KMS-11 (cell line): ENCODE results near the gene PRSS12.

Source experiments
- H2AFZ ChIP-seq: fragments of 200-600 bp; sonication (generic); 2 replicates; pipeline ENCODE4 v1.6.1; 2016; ENCODE audit warnings: antibody characterized with exemption, mixed run types, low read depth
- H3K27ac ChIP-seq: fragments of 200-600 bp; sonication (generic); 2 replicates; pipeline ENCODE4 v1.6.1; 2016; ENCODE audit warnings: mild to moderate bottlenecking, mixed run types
- H3K27me3 ChIP-seq: fragments of 200-600 bp; sonication (generic); 2 replicates; pipeline ENCODE4 v1.6.1; 2017; ENCODE audit warnings: mild to moderate bottlenecking, low read depth, mixed run types, moderate library complexity; ENCODE audit not compliant: insufficient read depth
- H3K36me3 ChIP-seq: fragments of 200-600 bp; sonication (generic); 2 replicates; pipeline ENCODE4 v1.6.1; 2017; ENCODE audit warnings: mild to moderate bottlenecking, mixed run types; ENCODE audit not compliant: insufficient read depth
- H3K4me1 ChIP-seq: fragments of 200-600 bp; sonication (generic); 2 replicates; pipeline ENCODE4 v1.6.1; 2016; ENCODE audit warnings: mild to moderate bottlenecking, low read depth, mixed run types; ENCODE audit not compliant: poor library complexity, severe bottlenecking
- H3K4me2 ChIP-seq: fragments of 200-600 bp; sonication (generic); 2 replicates; pipeline ENCODE4 v1.7.0; 2016; ENCODE audit warnings: mild to moderate bottlenecking, mixed run types
- H3K4me3 ChIP-seq: fragments of 200-600 bp; sonication (generic); IDR thresholded peaks from 2 replicates; pipeline ENCODE4 v1.6.1; 2017; ENCODE audit warnings: low read depth, low read length, mixed read lengths; ENCODE audit not compliant: insufficient read depth
- H3K79me2 ChIP-seq: fragments of 200-600 bp; sonication (generic); 2 replicates; pipeline ENCODE4 v1.6.1; 2016; ENCODE audit warnings: low read depth, mixed run types; ENCODE audit not compliant: insufficient read depth
- H3K9ac ChIP-seq: fragments of 200-600 bp; sonication (generic); 2 replicates; pipeline ENCODE4 v1.6.1; 2016; ENCODE audit warnings: mild to moderate bottlenecking, mixed run types
- H4K20me1 ChIP-seq: fragments of 200-600 bp; sonication (generic); 2 replicates; pipeline ENCODE4 v1.6.1; 2016; ENCODE audit warnings: mild to moderate bottlenecking, mixed run types; ENCODE audit not compliant: insufficient read depth
- CTCF ChIP-seq: fragments of 200-600 bp; sonication (generic); conservative IDR thresholded peaks from 2 replicates; pipeline ENCODE4 v1.6.1; 2017; ENCODE audit warnings: low read depth, mild to moderate bottlenecking, antibody characterized with exemption, low read length, moderate library complexity, mixed read lengths

PRSS12 gene

GRCh38 chr4:118290951-118291350 lies 61.9 kb downstream of the PRSS12 start:
- no peak for TF ChIP-seq CTCF
- no peak overlapping the region for H3K27ac ChIP-seq
- H3K4me3 ChIP-seq: no peak overlapping the region
- H2AFZ ChIP-seq: no peak overlapping the region
- H3K36me3 ChIP-seq: no peaks in the 10 kb centered on the region
- no peak overlapping the region for H3K4me2 ChIP-seq
- no peak overlapping the region for H3K9ac ChIP-seq
- H4K20me1 ChIP-seq: no peaks in the 10 kb centered on the region
- H3K4me1 ChIP-seq: no peaks in the 10 kb centered on the region
- no peaks in the 10 kb centered on the region for H3K79me2 ChIP-seq
- H3K27me3 ChIP-seq: no peaks in the 10 kb centered on the region

- Histone ChIP-seq H3K4me3 (no peak overlapping the region), H3K27ac (no peak overlapping the region), H2AFZ (no peak overlapping the region), H3K9ac (no peak overlapping the region), H3K4me1 (no peaks in the 10 kb centered on the region), H3K36me3 (no peaks in the 10 kb centered on the region), H3K27me3 (no peaks in the 10 kb centered on the region), H3K79me2 (no peaks in the 10 kb centered on the region), H3K4me2 (no peak overlapping the region), H4K20me1 (no peaks in the 10 kb centered on the region)
- TF ChIP-seq CTCF: no peak
Observed at GRCh38 chr4:118289794-118290193, 63.0 kb downstream of the PRSS12 start.

GRCh38 chr4:118287711-118288451 lies 64.9 kb downstream of the PRSS12 start:
- Histone ChIP-seq H3K4me2 (no peak overlapping the region), H3K27ac (no peak overlapping the region)
- TF ChIP-seq CTCF: no peak

GRCh38 chr4:118286685-118287084 lies 66.1 kb downstream of the PRSS12 start:
- no peak for TF ChIP-seq CTCF
- Histone ChIP-seq H3K79me2 (no peaks in the 10 kb centered on the region), H3K4me2 (no peak overlapping the region), H3K27ac (no peak overlapping the region), H3K36me3 (no peaks in the 10 kb centered on the region), H3K4me3 (no peak overlapping the region), H4K20me1 (no peaks in the 10 kb centered on the region), H2AFZ (no peak overlapping the region), H3K9ac (no peak overlapping the region), H3K4me1 (no peaks in the 10 kb centered on the region), H3K27me3 (no peaks in the 10 kb centered on the region)

More at GRCh38 chr4:118287711-118288451, 64.9 kb downstream of the PRSS12 start:
- H3K27me3 ChIP-seq: no peaks in the 10 kb centered on the region
- no peaks in the 10 kb centered on the region for H3K4me1 ChIP-seq
- H4K20me1 ChIP-seq: no peaks in the 10 kb centered on the region
- H3K79me2 ChIP-seq: no peaks in the 10 kb centered on the region
- no peak overlapping the region for H3K9ac ChIP-seq
- no peak overlapping the region for H3K4me3 ChIP-seq
- no peak overlapping the region for H2AFZ ChIP-seq
- no peaks in the 10 kb centered on the region for H3K36me3 ChIP-seq
